Fibroblast of lung (primary cell): ENCODE results near the gene TLL2.

Experiments
- EZH2 ChIP-seq: IDR thresholded peaks from 2 replicates; pipeline ENCODE4 v1.5.1; 2012; ENCODE audit warnings: low read length, control low read depth, mild to moderate bottlenecking; ENCODE audit errors: missing control alignments
- TF ChIP-seq, protein P1 (sequence below), 2 donors: IDR thresholded peaks in 1 of 2; conservative IDR thresholded peaks in 1 of 2; 1 replicate in 1 of 2; 2 replicates in 1 of 2; pipeline ENCODE4 v1.5.1; 2011 to 2012; ENCODE audit warnings: low read length in 2 of 2, control low read depth in 1 of 2, inconsistent platforms in 1 of 2, low read depth in 1 of 2, mild to moderate bottlenecking in 1 of 2

DNA sequence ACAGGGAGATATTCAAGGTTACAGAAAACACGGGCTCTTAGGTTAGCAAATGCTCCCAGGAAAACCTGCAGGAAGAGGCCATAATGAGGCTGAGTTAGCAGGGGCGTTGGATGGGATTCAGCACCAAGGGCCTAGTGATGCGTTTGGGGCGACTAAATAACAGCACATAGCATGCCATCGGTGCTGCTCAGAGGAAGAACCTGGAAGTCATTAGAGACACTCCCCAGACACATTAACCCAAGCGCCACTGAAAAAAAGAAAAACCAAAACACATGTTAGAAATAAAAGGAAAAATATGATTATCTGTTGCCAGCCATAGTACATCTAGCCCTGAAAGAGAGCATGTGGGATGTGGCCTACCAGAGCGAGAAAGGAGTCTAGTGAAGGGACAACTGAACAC, 126.1 kb downstream of the TLL2 start:
- TF ChIP-seq EZH2: no peak
- TF ChIP-seq, protein P1, sequence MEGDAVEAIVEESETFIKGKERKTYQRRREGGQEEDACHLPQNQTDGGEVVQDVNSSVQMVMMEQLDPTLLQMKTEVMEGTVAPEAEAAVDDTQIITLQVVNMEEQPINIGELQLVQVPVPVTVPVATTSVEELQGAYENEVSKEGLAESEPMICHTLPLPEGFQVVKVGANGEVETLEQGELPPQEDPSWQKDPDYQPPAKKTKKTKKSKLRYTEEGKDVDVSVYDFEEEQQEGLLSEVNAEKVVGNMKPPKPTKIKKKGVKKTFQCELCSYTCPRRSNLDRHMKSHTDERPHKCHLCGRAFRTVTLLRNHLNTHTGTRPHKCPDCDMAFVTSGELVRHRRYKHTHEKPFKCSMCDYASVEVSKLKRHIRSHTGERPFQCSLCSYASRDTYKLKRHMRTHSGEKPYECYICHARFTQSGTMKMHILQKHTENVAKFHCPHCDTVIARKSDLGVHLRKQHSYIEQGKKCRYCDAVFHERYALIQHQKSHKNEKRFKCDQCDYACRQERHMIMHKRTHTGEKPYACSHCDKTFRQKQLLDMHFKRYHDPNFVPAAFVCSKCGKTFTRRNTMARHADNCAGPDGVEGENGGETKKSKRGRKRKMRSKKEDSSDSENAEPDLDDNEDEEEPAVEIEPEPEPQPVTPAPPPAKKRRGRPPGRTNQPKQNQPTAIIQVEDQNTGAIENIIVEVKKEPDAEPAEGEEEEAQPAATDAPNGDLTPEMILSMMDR (conservative IDR thresholded peaks at IDR 0.05 in 1 of 2, IDR thresholded peaks at IDR 0.05 in 1 of 2; ENCODE audit: low read depth in 1 of 2, low read length in 2 of 2): no peak
